Activated naive CD8-positive, alpha-beta T cell (primary cell): ENCODE data around the gene VPS13D.

Experiments used
- H3K27ac Mint-ChIP-seq: one replicate; pipeline ENCODE4 v1.8.0; 2021; ENCODE audit warnings: mixed read lengths
- H3K27me3 Mint-ChIP-seq: one replicate; pipeline ENCODE4 v1.8.0; 2021; ENCODE audit warnings: mixed read lengths
- H3K36me3 Mint-ChIP-seq: one replicate; pipeline ENCODE4 v1.8.0; 2021; ENCODE audit warnings: mixed read lengths
- H3K4me1 Mint-ChIP-seq: one replicate; pipeline ENCODE4 v1.8.0; 2021; ENCODE audit warnings: low read depth, mixed read lengths
- H3K4me3 Mint-ChIP-seq: one replicate; pipeline ENCODE4 v1.8.0; 2021; ENCODE audit warnings: mild to moderate bottlenecking, mixed read lengths
- H3K9me3 Mint-ChIP-seq: one replicate; pipeline ENCODE4 v1.8.0; 2021; ENCODE audit warnings: low read depth, mixed read lengths

Gene VPS13D

GRCh38 chr1:12188657-12189327 is 41.0 kb upstream of the VPS13D start:
- Mint-ChIP-seq H3K36me3 (peaks cover 11% of the 10 kb centered on the region), H3K4me3 (no peak overlapping the region), H3K27me3 (no peaks in the 10 kb centered on the region), H3K27ac (peak overlapping the region; percentile 17), H3K9me3 (no peaks in the 10 kb centered on the region), H3K4me1 (peaks cover 24% of the 10 kb centered on the region)

- Mint-ChIP-seq H3K4me3 (no peak overlapping the region), H3K4me1 (peaks cover 21% of the 10 kb centered on the region), H3K27ac (peak overlapping the region; percentile 52), H3K27me3 (no peaks in the 10 kb centered on the region), H3K9me3 (no peaks in the 10 kb centered on the region), H3K36me3 (peaks cover 14% of the 10 kb centered on the region)
Observed at GRCh38 chr1:12189328-12189682, 40.5 kb upstream of the VPS13D start.

GRCh38 chr1:12191242-12192032 is 38.4 kb upstream of the VPS13D start:
- no peak overlapping the region for H3K4me3 Mint-ChIP-seq
- H3K4me1 Mint-ChIP-seq: peaks cover 18% of the 10 kb centered on the region
- H3K9me3 Mint-ChIP-seq: no peaks in the 10 kb centered on the region
- no peak overlapping the region for H3K27ac Mint-ChIP-seq
- H3K27me3 Mint-ChIP-seq: no peaks in the 10 kb centered on the region
- peaks cover 20% of the 10 kb centered on the region for H3K36me3 Mint-ChIP-seq

- no peaks in the 10 kb centered on the region for H3K27me3 Mint-ChIP-seq
- H3K4me1 Mint-ChIP-seq: peaks cover 8% of the 10 kb centered on the region
- peaks cover 16% of the 10 kb centered on the region for H3K36me3 Mint-ChIP-seq
- no peak overlapping the region for H3K27ac Mint-ChIP-seq
- no peak overlapping the region for H3K4me3 Mint-ChIP-seq
- H3K9me3 Mint-ChIP-seq: no peaks in the 10 kb centered on the region
Observed at GRCh38 chr1:12194666-12195216, 35.1 kb upstream of the VPS13D start.

- no peaks in the 10 kb centered on the region for H3K27me3 Mint-ChIP-seq
- peak overlapping the region; percentile 11 for H3K27ac Mint-ChIP-seq
- peaks cover 13% of the 10 kb centered on the region for H3K36me3 Mint-ChIP-seq
- peaks cover 6% of the 10 kb centered on the region for H3K4me1 Mint-ChIP-seq
- no peak overlapping the region for H3K4me3 Mint-ChIP-seq
- H3K9me3 Mint-ChIP-seq: no peaks in the 10 kb centered on the region
Observed at GRCh38 chr1:12195416-12195815, 34.4 kb upstream of the VPS13D start.

- Mint-ChIP-seq H3K36me3 (peaks cover 11% of the 10 kb centered on the region), H3K4me3 (no peak overlapping the region), H3K4me1 (peaks cover 13% of the 10 kb centered on the region), H3K9me3 (no peaks in the 10 kb centered on the region), H3K27me3 (no peaks in the 10 kb centered on the region), H3K27ac (no peak overlapping the region)
Observed at GRCh38 chr1:12196641-12197482, 33.0 kb upstream of the VPS13D start.

- H3K27ac Mint-ChIP-seq: no peak overlapping the region
Observed at GRCh38 chr1:12197483-12197880, 32.3 kb upstream of the VPS13D start.

GRCh38 chr1:12200208-12200607 is 29.6 kb upstream of the VPS13D start:
- Mint-ChIP-seq H3K27me3 (no peaks in the 10 kb centered on the region), H3K27ac (no peak overlapping the region), H3K9me3 (no peaks in the 10 kb centered on the region), H3K4me3 (no peak overlapping the region), H3K4me1 (peaks cover 43% of the 10 kb centered on the region), H3K36me3 (peaks cover 11% of the 10 kb centered on the region)

More at GRCh38 chr1:12197483-12197880, 32.3 kb upstream of the VPS13D start:
- H3K4me1 Mint-ChIP-seq: peaks cover 18% of the 10 kb centered on the region
- no peak overlapping the region for H3K4me3 Mint-ChIP-seq
- no peaks in the 10 kb centered on the region for H3K27me3 Mint-ChIP-seq
- H3K9me3 Mint-ChIP-seq: no peaks in the 10 kb centered on the region
- peaks cover 14% of the 10 kb centered on the region for H3K36me3 Mint-ChIP-seq

- no peak overlapping the region for H3K4me3 Mint-ChIP-seq
- peaks cover 47% of the 10 kb centered on the region for H3K4me1 Mint-ChIP-seq
- H3K9me3 Mint-ChIP-seq: no peaks in the 10 kb centered on the region
- H3K27ac Mint-ChIP-seq: peak overlapping the region; percentile 76
- peaks cover 8% of the 10 kb centered on the region for H3K36me3 Mint-ChIP-seq
- no peaks in the 10 kb centered on the region for H3K27me3 Mint-ChIP-seq
Observed at GRCh38 chr1:12201352-12202189, 28.3 kb upstream of the VPS13D start.

GRCh38 chr1:12202190-12202497 is 27.7 kb upstream of the VPS13D start:
- H3K4me1 Mint-ChIP-seq: peaks cover 47% of the 10 kb centered on the region
- H3K27me3 Mint-ChIP-seq: no peaks in the 10 kb centered on the region
- no peaks in the 10 kb centered on the region for H3K9me3 Mint-ChIP-seq
- H3K4me3 Mint-ChIP-seq: no peak overlapping the region
- H3K36me3 Mint-ChIP-seq: peaks cover 8% of the 10 kb centered on the region
- peak overlapping the region; percentile 85 for H3K27ac Mint-ChIP-seq

- H3K36me3 Mint-ChIP-seq: peaks cover 8% of the 10 kb centered on the region
- H3K27ac Mint-ChIP-seq: peak overlapping the region; percentile 85
- no peaks in the 10 kb centered on the region for H3K9me3 Mint-ChIP-seq
- no peaks in the 10 kb centered on the region for H3K27me3 Mint-ChIP-seq
- H3K4me3 Mint-ChIP-seq: no peak overlapping the region
- H3K4me1 Mint-ChIP-seq: peaks cover 47% of the 10 kb centered on the region
Observed at GRCh38 chr1:12202577-12202976, 27.3 kb upstream of the VPS13D start.

GRCh38 chr1:12203216-12204007 is 26.4 kb upstream of the VPS13D start:
- Mint-ChIP-seq H3K27ac (peak overlapping the region; percentile 85), H3K27me3 (no peaks in the 10 kb centered on the region), H3K4me3 (peak overlapping the region; percentile 59), H3K4me1 (peaks cover 52% of the 10 kb centered on the region), H3K9me3 (no peaks in the 10 kb centered on the region), H3K36me3 (peaks cover 10% of the 10 kb centered on the region)

- Mint-ChIP-seq H3K27me3 (no peaks in the 10 kb centered on the region), H3K4me1 (peaks cover 57% of the 10 kb centered on the region), H3K9me3 (no peaks in the 10 kb centered on the region), H3K36me3 (peaks cover 10% of the 10 kb centered on the region), H3K27ac (peak overlapping the region; percentile 85), H3K4me3 (peak overlapping the region; percentile 59)
Observed at GRCh38 chr1:12204140-12204539, 25.7 kb upstream of the VPS13D start.
